SK-N-SH (cell line): ENCODE data around the gene FCGBP. TPM values are rescaled to one million over a fixed set of nuclear protein-coding genes. Genes with fewer than 3 reads are reported as not detected.
"Not testable (repeated sequence)": the region's sequence is repeated elsewhere in the genome, so short reads cannot be mapped to it uniquely, and the experiment has no call there.

Source experiments
- CTCF ChIA-PET: fragments of 300-600, 350-600 bp; formaldehyde crosslinking; extraction: SDS; loops from one replicate; lab custom pipeline; 2021; lab: Yijun Ruan, JAX
- POLR2A ChIA-PET: fragments of 350-600 bp; sonication (Branson Sonifier 250); formaldehyde crosslinking; extraction: SDS; loops from one replicate; lab custom pipeline; 2020; ENCODE audit warnings: antibody characterized with exemption, inconsistent platforms; lab: Yijun Ruan, JAX
- DNase-seq: peaks from one replicate; pipeline ENCODE4 v3.0.0; 2012
- H2AFZ ChIP-seq: fragments of 200-600 bp; sonication (generic); 2 replicates; pipeline ENCODE4 v1.8.1; 2016; ENCODE audit warnings: antibody characterized with exemption, mild to moderate bottlenecking, low read depth
- H3F3A ChIP-seq: fragments of 200-600 bp; sonication (generic); replicated peaks from 2 replicates; pipeline ENCODE3; 2016; ENCODE audit warnings: antibody characterized with exemption, mild to moderate bottlenecking; ENCODE audit not compliant: insufficient read depth
- H3K27ac ChIP-seq, 2 experiments: fragments of 200-500 bp in 1 of 2; fragments of 200-600 bp in 1 of 2; sonication (Bioruptor generic) in 1 of 2; sonication (generic), shearing (Covaris generic) in 1 of 2; 2 replicates each; pipeline versions ENCODE4 v1.5.1 to v1.6.1; 2014 to 2016; ENCODE audit warnings: low read depth in 2 of 2, inconsistent platforms in 1 of 2, low read length in 1 of 2, mild to moderate bottlenecking in 1 of 2, mixed read lengths in 1 of 2
- H3K27me3 ChIP-seq: fragments of 200-600 bp; sonication (generic), shearing (Covaris generic); 2 replicates; pipeline ENCODE4 v1.6.1; 2016; ENCODE audit warnings: mixed run types; ENCODE audit not compliant: insufficient read depth
- H3K36me3 ChIP-seq, 2 experiments: fragments of 200-500 bp in 1 of 2; fragments of 200-600 bp in 1 of 2; sonication (Bioruptor generic) in 1 of 2; sonication (generic) in 1 of 2; replicated peaks in 1 of 2; 2 replicates each; pipeline versions ENCODE3 to v1.5.1; 2014 to 2016; ENCODE audit warnings: low read length in 1 of 2, mild to moderate bottlenecking in 1 of 2; ENCODE audit not compliant: insufficient read depth in 2 of 2, control insufficient read depth in 1 of 2
- H3K4me1 ChIP-seq, 2 experiments: fragments of 200-500 bp in 1 of 2; fragments of 200-600 bp in 1 of 2; sonication (Bioruptor generic) in 1 of 2; sonication (generic), shearing (Covaris generic) in 1 of 2; 2 replicates each; pipeline versions ENCODE4 v1.5.1 to v1.6.1; 2014 to 2016; ENCODE audit warnings: low read depth in 1 of 2, low read length in 1 of 2, mixed run types in 1 of 2; ENCODE audit not compliant: insufficient read depth in 2 of 2, control insufficient read depth in 1 of 2
- H3K4me2 ChIP-seq: fragments of 200-600 bp; sonication (generic), shearing (Covaris generic); 2 replicates; pipeline ENCODE4 v1.6.1; 2017; ENCODE audit warnings: mixed run types
- H3K4me3 ChIP-seq, 2 experiments: fragments of 200-500 bp in 1 of 2; fragments of 200-600 bp in 1 of 2; sonication (Bioruptor generic) in 1 of 2; sonication (generic), shearing (Covaris generic) in 1 of 2; 2 replicates each; pipeline versions ENCODE4 v1.5.1 to v1.8.1; 2014 to 2016; ENCODE audit warnings: low read depth in 2 of 2, inconsistent platforms in 1 of 2, low read length in 1 of 2, mild to moderate bottlenecking in 1 of 2, mixed read lengths in 1 of 2, moderate library complexity in 1 of 2
- H3K79me2 ChIP-seq: fragments of 200-600 bp; sonication (generic); 2 replicates; pipeline ENCODE4 v1.8.1; 2017; ENCODE audit warnings: mild to moderate bottlenecking; ENCODE audit not compliant: insufficient read depth
- H3K9ac ChIP-seq: fragments of 200-600 bp; sonication (generic); 2 replicates; pipeline ENCODE4 v1.6.1; 2017; ENCODE audit warnings: mixed run types
- H3K9me2 ChIP-seq: fragments of 200-600 bp; sonication (generic); 2 replicates; pipeline ENCODE4 v1.6.1; 2017; ENCODE audit warnings: mixed run types
- H3K9me3 ChIP-seq: fragments of 200-600 bp; sonication (generic); 2 replicates; pipeline ENCODE4 v1.6.1; 2017; ENCODE audit warnings: mixed run types, mild to moderate bottlenecking, moderate library complexity
- H4K20me1 ChIP-seq: fragments of 200-600 bp; sonication (generic); 2 replicates; pipeline ENCODE4 v1.6.1; 2017; ENCODE audit warnings: mild to moderate bottlenecking, mixed run types; ENCODE audit not compliant: insufficient read depth
- WGBS: methylation state at CpG from one replicate; pipeline ENCODE4 v1.1.6; 2017; ENCODE audit warnings: low lambda C conversion rate; 5-methylcytosine and 5-hydroxymethylcytosine counted together
- polyA plus RNA-seq, 3 experiments: library from polyadenylated mRNA; depleted of rRNA; stranded (reverse); fragments of >200 nt; gene quantifications; 2 replicates each; pipeline ENCODE4 v1.2.3, GENCODE V29; 2012

The FCGBP gene
- polyA plus RNA-seq, 1 of the 3 experiments (the other 2 are of a cell fraction): 0.07 TPM

- H3K9me2 ChIP-seq, POLR2A ChIA-PET, H3K27me3 ChIP-seq, H3K27ac ChIP-seq, H2AFZ ChIP-seq, H3K36me3 ChIP-seq, H3K4me1 ChIP-seq, H3F3A ChIP-seq, H3K79me2 ChIP-seq, H3K4me2 ChIP-seq, H3K4me3 ChIP-seq, H3K9ac ChIP-seq, H3K9me3 ChIP-seq, H4K20me1 ChIP-seq, CTCF ChIA-PET: not testable (repeated sequence)
- 46% methylated on average over 4 of the region's 13 CpGs for WGBS
- DNase-seq: peak; percentile 42
Measured at GRCh38 chr19:39897511-39898245, 36.8 kb downstream of the FCGBP start.

GRCh38 chr19:39895096-39895495 is 39.3 kb downstream of the FCGBP start:
- H4K20me1 ChIP-seq, H3K4me1 ChIP-seq, H3K4me2 ChIP-seq, H3K79me2 ChIP-seq, H3K9me3 ChIP-seq, CTCF ChIA-PET, H3K27ac ChIP-seq, H3K4me3 ChIP-seq, H3K36me3 ChIP-seq, H3K9ac ChIP-seq, H2AFZ ChIP-seq, H3K9me2 ChIP-seq, H3F3A ChIP-seq, DNase-seq, POLR2A ChIA-PET: not testable (repeated sequence)
- 56% methylated on average over 10 of the region's 11 CpGs for WGBS
- H3K27me3 ChIP-seq: peaks cover 13% of the 10 kb centered on the region; the same call in 1 of the 2 replicates

GRCh38 chr19:39894236-39894606 is 40.2 kb downstream of the FCGBP start:
- H2AFZ ChIP-seq, H3K4me2 ChIP-seq, H3K9ac ChIP-seq, H3K79me2 ChIP-seq, H3K9me3 ChIP-seq, CTCF ChIA-PET, H3F3A ChIP-seq, H3K4me3 ChIP-seq, H3K27ac ChIP-seq, POLR2A ChIA-PET, H4K20me1 ChIP-seq, H3K36me3 ChIP-seq, DNase-seq, H3K4me1 ChIP-seq, H3K9me2 ChIP-seq: not testable (repeated sequence)
- WGBS: no CpG with 5 or more reads among the region's 16 CpGs
- H3K27me3 ChIP-seq: peaks cover 13% of the 10 kb centered on the region; the same call in 1 of the 2 replicates

GRCh38 chr19:39893366-39894235 is 40.8 kb downstream of the FCGBP start:
- H3K27me3 ChIP-seq: peaks cover 13% of the 10 kb centered on the region; the same call in 1 of the 2 replicates
- CTCF ChIA-PET: interaction anchor here (0.7 kb wide), 1 partner anchor 15 kb away, joined by 3 read pairs; no protein-coding TSS in a partner anchor
- H3K27ac ChIP-seq, H3K4me2 ChIP-seq, DNase-seq, H3K9ac ChIP-seq, H2AFZ ChIP-seq, H3K79me2 ChIP-seq, H3K4me3 ChIP-seq, H3K4me1 ChIP-seq, H4K20me1 ChIP-seq, POLR2A ChIA-PET, H3F3A ChIP-seq, H3K9me2 ChIP-seq, H3K36me3 ChIP-seq, H3K9me3 ChIP-seq: not testable (repeated sequence)
- 71% methylated on average over 21 of the region's 29 CpGs for WGBS

GRCh38 chr19:39892506-39892902 is 41.9 kb downstream of the FCGBP start:
- H3K4me2 ChIP-seq, H2AFZ ChIP-seq, DNase-seq, H3K9me2 ChIP-seq, H3K36me3 ChIP-seq, H3K4me1 ChIP-seq, H3F3A ChIP-seq, H3K9ac ChIP-seq, POLR2A ChIA-PET, H3K27ac ChIP-seq, H3K79me2 ChIP-seq, H3K4me3 ChIP-seq, H4K20me1 ChIP-seq, CTCF ChIA-PET, H3K9me3 ChIP-seq: not testable (repeated sequence)
- H3K27me3 ChIP-seq: peaks cover 13% of the 10 kb centered on the region; the same call in 1 of the 2 replicates
- 53% methylated on average over 5 of the region's 5 CpGs for WGBS
